Endothelial cell of hepatic sinusoid (primary cell): ENCODE measurements around the gene HSPA5.
"Not testable (repeated sequence)": the region's sequence is repeated elsewhere in the genome, so short reads cannot be mapped to it uniquely, and the experiment has no call there.

ENCODE experiments used
- in situ Hi-C: cut with HindIII; loops from 2 replicates; pipeline ENCODE4 v1.10.0; 2017; ENCODE audit warnings: low sequenced_read_pairs

HSPA5 gene

GRCh38 chr9:125243792-125244260 is 2.7 kb upstream of the HSPA5 start:
- in situ Hi-C loops, result no loop called here

GRCh38 chr9:125241863-125242739 is 958 bp upstream of the HSPA5 start:
- in situ Hi-C loops, result no loop called here

- in situ Hi-C loops, result no loop called here
These were observed 519 bp downstream of the HSPA5 start for GRCh38 chr9:125240649-125240999.

GRCh38 chr9:125239631-125240597 is 1.2 kb downstream of the HSPA5 start:
- in situ Hi-C loops, result no loop called here

GRCh38 chr9:125238915-125239446 is 2.2 kb downstream of the HSPA5 start:
- in situ Hi-C loops, result no loop called here

GRCh38 chr9:125238127-125238914 is 2.8 kb downstream of the HSPA5 start:
- in situ Hi-C loops, result no loop called here

GRCh38 chr9:125236520-125237159 is 4.5 kb downstream of the HSPA5 start:
- in situ Hi-C loops, result not testable (repeated sequence)

- in situ Hi-C loops, result no loop called here
These were observed 5.2 kb downstream of the HSPA5 start for GRCh38 chr9:125235804-125236519.

GRCh38 chr9:125234099-125234498 is 7.0 kb downstream of the HSPA5 start:
- in situ Hi-C loops, result not testable (repeated sequence)

GRCh38 chr9:125233678-125234077 is 7.5 kb downstream of the HSPA5 start:
- in situ Hi-C loops, result no loop called here

GRCh38 chr9:125227761-125228160 is 13.4 kb downstream of the HSPA5 start:
- in situ Hi-C loops, result no loop called here

- in situ Hi-C loops, result not testable (repeated sequence)
These were observed 16.3 kb downstream of the HSPA5 start for GRCh38 chr9:125224858-125225257.

- in situ Hi-C loops, result no loop called here
These were observed 22.5 kb downstream of the HSPA5 start for GRCh38 chr9:125218621-125219020.

GRCh38 chr9:125214186-125214585 is 27.0 kb downstream of the HSPA5 start:
- in situ Hi-C loops, result no loop called here

GRCh38 chr9:125204477-125204876 is 36.7 kb downstream of the HSPA5 start:
- in situ Hi-C loops, result no loop called here

- in situ Hi-C loops, result no loop called here
These were observed 38.1 kb downstream of the HSPA5 start for GRCh38 chr9:125202846-125203618.

GRCh38 chr9:125200216-125201047 is 40.7 kb downstream of the HSPA5 start, which contains the start of gene RABEPK:
TSS of gene RABEPK (plus strand) at chr9:125200542. CDS start at chr9:125203014, 2,472 bp downstream.
- in situ Hi-C loops, result no loop called here

- in situ Hi-C loops, result not testable (repeated sequence)
These were observed 45.6 kb downstream of the HSPA5 start for GRCh38 chr9:125195591-125195990.
